OCI-LY7 (cell line): ENCODE results near the gene MAPK14. TPM values are rescaled to one million over a fixed set of nuclear protein-coding genes. Genes with fewer than 3 reads are reported as not detected.
"Not testable (repeated sequence)": the region's sequence is repeated elsewhere in the genome, so short reads cannot be mapped to it uniquely, and the experiment has no call there.

ENCODE experiments used
- BruUV-seq: library from RNA; stranded (reverse); fragments of 400-500 nt; replicated peaks from 2 replicates; lab custom pipeline; 2021; lab: Mats Ljungman, UMichigan
- CTCF ChIA-PET: fragments of 300-600 bp; sonication (Branson Sonifier 250); formaldehyde crosslinking; loops from one replicate; lab custom pipeline; 2022; ENCODE audit warnings: antibody characterized with exemption; ENCODE audit not compliant: unreplicated experiment; lab: Charles Lee
- POLR2A ChIA-PET: fragments of 300-600 bp; sonication (Branson Sonifier 250); formaldehyde crosslinking; loops from one replicate; lab custom pipeline; 2022; ENCODE audit warnings: antibody characterized with exemption; lab: Charles Lee
- DNase-seq: peaks from one replicate; pipeline ENCODE4 v3.0.0-alpha.2; 2015; ENCODE audit warnings: low spot score
- H2AFZ ChIP-seq: fragments of 200-600 bp; sonication (generic), shearing (Covaris generic); 2 replicates; pipeline ENCODE4 v1.6.1; 2014; ENCODE audit warnings: mild to moderate bottlenecking, antibody characterized with exemption, low read length, moderate library complexity
- H3K27ac ChIP-seq: fragments of 200-600 bp; sonication (generic); 2 replicates; pipeline ENCODE4 v1.5.1; 2014; ENCODE audit warnings: mixed run types, low read depth, mild to moderate bottlenecking, moderate library complexity, low read length, inconsistent platforms; ENCODE audit not compliant: poor library complexity, severe bottlenecking
- H3K36me3 ChIP-seq: fragments of 200-600 bp; sonication (generic); 2 replicates; pipeline ENCODE4 v1.6.1; 2014; ENCODE audit warnings: mild to moderate bottlenecking, antibody characterized with exemption, low read length, moderate library complexity, mixed read lengths; ENCODE audit not compliant: insufficient read depth
- H3K4me1 ChIP-seq: fragments of 200-600 bp; sonication (generic); 2 replicates; pipeline ENCODE4 v1.5.1; 2014; ENCODE audit warnings: mild to moderate bottlenecking, low read length; ENCODE audit not compliant: insufficient read depth, poor library complexity, severe bottlenecking
- H3K4me2 ChIP-seq: fragments of 200-600 bp; sonication (generic); 2 replicates; pipeline ENCODE4 v1.6.1; 2014; ENCODE audit warnings: mild to moderate bottlenecking, low read length
- H3K4me3 ChIP-seq: fragments of 200-600 bp; sonication (generic); 2 replicates; pipeline ENCODE4 v1.5.1; 2014; ENCODE audit warnings: mild to moderate bottlenecking, low read depth, low read length; ENCODE audit not compliant: poor library complexity, severe bottlenecking
- H3K79me2 ChIP-seq: fragments of 200-600 bp; sonication (generic); 2 replicates; pipeline ENCODE4 v1.6.1; 2016; ENCODE audit warnings: low read depth, mild to moderate bottlenecking, low read length, moderate library complexity, mixed read lengths; ENCODE audit not compliant: insufficient read depth
- H3K9me2 ChIP-seq: fragments of 200-600 bp; sonication (generic); 2 replicates; pipeline ENCODE4 v1.6.1; 2016; ENCODE audit warnings: mild to moderate bottlenecking, low read length, mixed read lengths; ENCODE audit not compliant: insufficient read depth
- H3K9me3 ChIP-seq: fragments of 200-600 bp; sonication (generic); 2 replicates; pipeline ENCODE4 v1.6.1; 2014; ENCODE audit warnings: mild to moderate bottlenecking, mixed run types, low read length, mixed read lengths
- H4K20me1 ChIP-seq: fragments of 200-600 bp; sonication (generic); 2 replicates; pipeline ENCODE4 v1.6.1; 2014; ENCODE audit warnings: mild to moderate bottlenecking, antibody characterized with exemption, low read length, moderate library complexity, mixed read lengths; ENCODE audit not compliant: insufficient read depth
- EZH2phosphoT487 ChIP-seq: fragments of 200-600 bp; sonication (generic); IDR thresholded peaks from 2 replicates; pipeline ENCODE4 v1.6.1; 2018; ENCODE audit warnings: low read depth, borderline replicate concordance, mild to moderate bottlenecking, mixed run types, antibody characterized with exemption, low read length, moderate library complexity, mixed read lengths
- intact Hi-C: fragments of 100-400 bp; cut with micrococcal nuclease; formaldehyde crosslinking; loops from one replicate; pipeline ENCODE4 v1.10.0; 2022; ENCODE audit not compliant: unreplicated experiment
- total RNA-seq, 2 experiments: library from RNA; depleted of rRNA in 1 of 2; stranded (reverse); fragments of >200 nt in 1 of 2; shearing (Covaris generic) in 1 of 2; gene quantifications; 2 replicates each; pipeline ENCODE4 v1.2.3, GENCODE V29; 2014 to 2022
- TF ChIP-seq, protein P1 (sequence below): fragments of 200-600 bp; sonication (generic); conservative IDR thresholded peaks from 2 replicates; pipeline ENCODE4 v1.5.1; 2014; ENCODE audit warnings: mild to moderate bottlenecking, antibody characterized with exemption, low read length, moderate library complexity, mixed read lengths

MAPK14 gene
- total RNA-seq, 2 experiments from 2014 or later = 38.7 to 43.1 TPM

DNA sequence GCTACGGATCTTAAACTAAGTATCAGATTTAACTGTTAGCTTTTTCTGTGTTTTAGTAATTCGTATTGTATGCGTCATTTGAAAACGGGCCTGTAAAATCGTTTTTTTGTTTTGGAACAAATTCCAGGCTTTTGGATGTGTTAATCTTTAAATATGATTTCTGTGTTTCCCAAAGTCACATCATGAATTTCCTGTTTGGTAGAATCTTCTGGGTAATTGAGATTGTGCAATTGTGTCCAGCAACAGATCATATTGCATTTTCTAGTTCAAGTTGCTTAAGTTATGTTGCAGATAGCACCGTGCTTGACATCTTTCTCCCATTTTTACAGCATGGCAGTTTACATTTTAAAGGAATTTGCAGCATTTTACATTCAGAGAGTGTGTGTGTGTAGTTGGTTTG lies 1.9 kb downstream of the MAPK14 start:
- intact Hi-C loops = loop anchor here (5.0 kb wide), 1 partner anchor 83 kb away; no protein-coding TSS in a partner anchor
- Histone ChIP-seq H3K9me3 (no peaks in the 10 kb centered on the region; the same call in 1 of the 2 replicates), H2AFZ (no peak overlapping the region), H3K36me3 (peaks cover 8% of the 10 kb centered on the region), H3K4me3 (peak overlapping the region; percentile 99), H3K4me1 (peaks cover 12% of the 10 kb centered on the region), H3K4me2 (peak overlapping the region; percentile 81), H4K20me1 (peaks cover 17% of the 10 kb centered on the region), H3K79me2 (peaks cover 66% of the 10 kb centered on the region), H3K27ac (peak overlapping the region; percentile 47), H3K9me2 (no peaks in the 10 kb centered on the region)
- no TSS peak for BruUV-seq
- POLR2A ChIA-PET = interaction anchor here (0.5 to 2.0 kb wide), 8 partner anchors 17 to 505 kb away, joined by 3 to 9 read pairs (median 6); no protein-coding TSS in a partner anchor
- CTCF ChIA-PET = interaction anchor here (1.4 kb wide), 1 partner anchor 66 kb away, joined by 5 read pairs; no protein-coding TSS in a partner anchor
- DNase-seq = no peak
- TF ChIP-seq EZH2phosphoT487 = no peak
- TF ChIP-seq, protein P1, sequence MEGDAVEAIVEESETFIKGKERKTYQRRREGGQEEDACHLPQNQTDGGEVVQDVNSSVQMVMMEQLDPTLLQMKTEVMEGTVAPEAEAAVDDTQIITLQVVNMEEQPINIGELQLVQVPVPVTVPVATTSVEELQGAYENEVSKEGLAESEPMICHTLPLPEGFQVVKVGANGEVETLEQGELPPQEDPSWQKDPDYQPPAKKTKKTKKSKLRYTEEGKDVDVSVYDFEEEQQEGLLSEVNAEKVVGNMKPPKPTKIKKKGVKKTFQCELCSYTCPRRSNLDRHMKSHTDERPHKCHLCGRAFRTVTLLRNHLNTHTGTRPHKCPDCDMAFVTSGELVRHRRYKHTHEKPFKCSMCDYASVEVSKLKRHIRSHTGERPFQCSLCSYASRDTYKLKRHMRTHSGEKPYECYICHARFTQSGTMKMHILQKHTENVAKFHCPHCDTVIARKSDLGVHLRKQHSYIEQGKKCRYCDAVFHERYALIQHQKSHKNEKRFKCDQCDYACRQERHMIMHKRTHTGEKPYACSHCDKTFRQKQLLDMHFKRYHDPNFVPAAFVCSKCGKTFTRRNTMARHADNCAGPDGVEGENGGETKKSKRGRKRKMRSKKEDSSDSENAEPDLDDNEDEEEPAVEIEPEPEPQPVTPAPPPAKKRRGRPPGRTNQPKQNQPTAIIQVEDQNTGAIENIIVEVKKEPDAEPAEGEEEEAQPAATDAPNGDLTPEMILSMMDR = no peak

DNA sequence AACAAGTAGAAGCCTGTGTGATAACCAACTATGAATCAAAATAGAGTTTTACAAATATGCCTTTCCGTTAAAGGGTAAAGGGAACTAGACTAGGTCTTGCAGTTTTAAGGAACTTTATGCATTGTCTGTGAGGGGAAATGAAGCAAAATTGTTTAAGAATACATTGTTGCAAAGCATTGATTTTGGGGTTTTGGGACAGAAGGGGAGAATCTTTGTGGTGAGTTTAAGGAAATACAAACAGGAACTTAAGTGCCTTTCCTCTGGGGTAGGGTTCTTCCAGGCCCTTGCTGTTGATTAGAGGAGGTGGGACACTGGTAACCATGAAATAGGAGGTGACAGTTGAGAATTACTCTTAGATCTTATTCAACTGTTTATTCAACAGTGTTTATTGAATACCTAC lies 4.7 kb downstream of the MAPK14 start:
- TF ChIP-seq EZH2phosphoT487 = no peak
- TF ChIP-seq, protein P1 = no peak
- POLR2A ChIA-PET = no interaction called here
- H3K27ac ChIP-seq = no peak overlapping the region
- no peaks in the 10 kb centered on the region; the same call in 1 of the 2 replicates for H3K9me3 ChIP-seq
- H4K20me1 ChIP-seq = peaks cover 17% of the 10 kb centered on the region
- no peak for DNase-seq
- BruUV-seq = no TSS peak
- H3K79me2 ChIP-seq = peaks cover 92% of the 10 kb centered on the region
- no peaks in the 10 kb centered on the region for H3K9me2 ChIP-seq
- no peak overlapping the region for H3K4me3 ChIP-seq
- CTCF ChIA-PET = no interaction called here
- H3K4me1 ChIP-seq = peaks cover 12% of the 10 kb centered on the region
- 0 out of 2 replicates have a peak overlapping the region, but pooled peaks have one; percentile 22 for H3K4me2 ChIP-seq
- H2AFZ ChIP-seq = no peak overlapping the region
- H3K36me3 ChIP-seq = peaks cover 15% of the 10 kb centered on the region
- intact Hi-C loops = no loop called here

DNA sequence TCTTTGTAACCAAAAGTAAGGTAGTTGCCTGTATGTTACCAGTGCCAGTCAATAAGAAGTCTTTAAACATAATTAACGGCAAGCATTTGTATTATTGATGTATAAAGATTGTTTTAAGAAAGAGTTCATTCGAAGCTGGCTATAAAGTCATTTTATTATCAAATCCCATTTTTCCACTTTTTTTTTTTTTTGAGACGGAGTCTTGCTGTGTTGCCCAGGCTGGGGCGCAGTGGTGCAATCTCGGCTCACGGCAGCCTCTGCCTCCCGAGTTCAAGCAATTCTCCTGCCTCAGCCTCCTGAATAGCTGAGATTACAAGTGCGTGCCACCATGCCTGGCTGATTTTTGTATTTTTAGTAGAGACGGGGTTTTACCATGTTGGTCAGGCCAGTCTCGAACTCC lies 5.5 kb downstream of the MAPK14 start:
- Histone ChIP-seq H4K20me1 (peaks cover 20% of the 10 kb centered on the region), H3K79me2 (peaks cover 98% of the 10 kb centered on the region), H3K4me1 (peaks cover 12% of the 10 kb centered on the region), H3K36me3 (peaks cover 12% of the 10 kb centered on the region)
- H3K4me2 ChIP-seq, H3K9me3 ChIP-seq, H3K4me3 ChIP-seq, BruUV-seq, intact Hi-C loops, DNase-seq, H3K9me2 ChIP-seq, H3K27ac ChIP-seq, H2AFZ ChIP-seq: not testable (repeated sequence)
- CTCF ChIA-PET = interaction anchor here (0.6 kb wide), 1 partner anchor 400 kb away, joined by 3 read pairs; no protein-coding TSS in a partner anchor
- POLR2A ChIA-PET = interaction anchor here (0.6 to 0.9 kb wide), 3 partner anchors 14 to 272 kb away, joined by 3 to 4 read pairs (median 3); no protein-coding TSS in a partner anchor
